Fibroblast of skin of abdomen (primary cell): Measurements from ENCODE around the gene GGCX. TPM values are rescaled to one million over a fixed set of nuclear protein-coding genes. Genes with fewer than 3 reads are reported as not detected.
"Not testable (repeated sequence)": the region's sequence is repeated elsewhere in the genome, so short reads cannot be mapped to it uniquely, and the experiment has no call there.

Experiments used
- DNase-seq: peaks from one replicate; pipeline ENCODE4 v3.0.0-alpha.2; 2013
- polyA plus RNA-seq, 2 experiments: library from polyadenylated mRNA; unstranded; fragments of 120-200 nt; gene quantifications; one replicate each; pipeline ENCODE4 v1.2.1, GENCODE V29; 2013; ENCODE audit not compliant: insufficient read length in 2 of 2

The GGCX gene
- polyA plus RNA-seq (2013, experiment 1 of 2; ENCODE audit: insufficient read length): 30.0 TPM
- 29.9 TPM for polyA plus RNA-seq (2013, experiment 2 of 2; ENCODE audit: insufficient read length)

GRCh38 chr2:85561280-85562212 is at the start of gene GGCX:
TSS of gene GGCX (minus strand) at chr2:85561493. CDS start at chr2:85561428, 65 bp downstream.
- DNase-seq: peak; percentile 92

- DNase-seq: no peak
Measured at GRCh38 chr2:85607268-85608215, 46.2 kb upstream of the GGCX start.

GRCh38 chr2:85606116-85606455 is 44.8 kb upstream of the GGCX start:
- DNase-seq: no peak

- DNase-seq: peak; percentile 85
Measured at GRCh38 chr2:85605406-85606115, 44.3 kb upstream of the GGCX start.

GRCh38 chr2:85604568-85605339 is 43.5 kb upstream of the GGCX start:
- no peak for DNase-seq

- not testable (repeated sequence) for DNase-seq
Measured at GRCh38 chr2:85604133-85604444, 42.8 kb upstream of the GGCX start.

- peak; percentile 91 for DNase-seq
Measured at GRCh38 chr2:85602476-85603234, 41.4 kb upstream of the GGCX start, which contains the start of gene TMEM150A. TSS of gene TMEM150A (minus strand) at chr2:85602698. CDS start at chr2:85601948, 750 bp downstream.

DNA sequence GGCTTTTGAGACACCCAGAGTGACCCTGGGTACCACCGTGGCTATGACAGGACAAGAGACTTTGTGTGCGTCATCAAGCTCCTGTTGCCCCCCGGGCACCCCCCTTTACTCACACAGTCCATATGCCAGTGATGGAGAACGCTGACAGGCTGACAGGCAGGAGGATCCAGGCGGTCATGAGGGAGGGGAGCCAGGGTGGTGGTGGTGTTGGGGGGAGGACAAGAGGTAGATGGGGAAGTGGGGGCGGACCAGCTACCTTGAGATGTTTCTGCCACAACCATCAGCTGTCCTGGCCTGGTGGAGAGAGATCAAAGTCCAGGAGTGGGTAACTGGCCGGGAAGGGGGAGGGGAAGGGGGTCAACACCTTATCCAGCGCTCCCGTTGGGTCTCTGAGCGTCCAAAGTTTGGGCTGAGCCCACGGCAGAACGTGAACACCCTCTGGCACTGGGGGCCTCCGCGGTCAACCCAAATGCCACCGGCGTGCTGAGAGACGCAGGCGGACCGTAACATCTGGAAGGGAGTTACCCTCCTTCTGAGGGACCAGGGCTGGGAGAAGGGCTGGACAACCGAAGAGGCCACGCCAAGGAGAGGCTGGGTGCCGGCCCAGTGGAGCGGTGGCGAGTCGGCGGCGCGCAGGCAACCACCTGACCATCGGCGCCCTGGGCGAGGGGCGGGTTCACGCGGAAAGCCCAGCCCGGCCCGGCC is 40.6 kb upstream of the GGCX start:
- DNase-seq: peak; percentile 18

DNA sequence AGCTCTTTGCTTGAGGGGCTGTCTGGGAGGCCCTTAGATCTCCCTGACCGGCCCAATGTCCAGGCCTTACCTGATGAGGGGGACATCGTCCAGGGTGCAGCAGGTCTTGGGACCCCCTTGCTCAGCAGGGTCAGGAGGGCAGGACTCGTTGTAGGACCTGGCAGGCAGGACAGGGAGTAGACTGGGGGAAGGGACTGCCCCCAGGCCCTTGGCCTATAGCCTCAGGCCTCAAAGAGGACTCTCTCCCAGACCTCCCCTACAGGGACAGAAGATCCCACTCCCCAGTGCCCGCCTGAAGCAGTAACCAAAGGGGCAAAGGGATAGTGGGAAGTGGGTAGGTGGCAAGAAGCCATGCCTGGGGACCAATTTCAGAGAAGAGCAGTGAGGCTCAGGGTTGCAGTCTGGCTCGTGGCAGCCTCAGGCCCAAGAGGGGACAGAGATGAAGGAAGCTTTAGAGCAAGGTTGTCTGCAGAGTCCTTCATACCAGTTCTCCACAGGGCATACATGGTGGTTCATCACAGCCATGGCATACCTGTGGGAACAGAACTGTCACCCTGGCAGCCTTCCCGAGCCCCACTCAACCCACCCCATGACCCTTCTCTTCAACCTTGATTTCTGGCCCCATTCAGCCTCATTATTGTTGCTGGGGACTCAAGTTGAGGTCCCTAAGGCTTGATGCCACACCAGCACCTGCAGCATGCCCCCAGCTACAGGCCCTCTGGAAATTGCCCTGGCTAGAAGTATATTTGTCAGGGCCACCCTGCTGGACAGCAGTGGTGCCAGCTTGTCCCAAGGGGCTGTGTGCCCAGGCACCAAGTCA is 39.9 kb upstream of the GGCX start:
- DNase-seq: no peak

DNA sequence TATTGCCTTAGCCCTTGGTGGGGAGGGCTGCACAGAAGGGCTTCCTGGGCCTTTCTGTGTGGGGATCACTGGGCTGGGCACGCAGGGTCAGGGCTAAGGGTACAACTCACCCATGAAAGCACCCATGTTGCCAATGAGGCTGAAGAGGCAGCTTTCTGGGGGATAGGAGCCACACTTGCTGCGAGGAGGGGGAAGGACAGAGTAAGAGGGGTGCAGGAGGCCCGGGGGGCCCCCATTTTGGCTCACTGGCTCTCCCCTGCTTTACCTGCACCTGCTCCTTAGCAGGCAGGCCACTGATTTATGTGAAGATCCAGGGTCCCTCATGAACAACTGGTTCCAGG is 38.9 kb upstream of the GGCX start:
- no peak for DNase-seq

DNA sequence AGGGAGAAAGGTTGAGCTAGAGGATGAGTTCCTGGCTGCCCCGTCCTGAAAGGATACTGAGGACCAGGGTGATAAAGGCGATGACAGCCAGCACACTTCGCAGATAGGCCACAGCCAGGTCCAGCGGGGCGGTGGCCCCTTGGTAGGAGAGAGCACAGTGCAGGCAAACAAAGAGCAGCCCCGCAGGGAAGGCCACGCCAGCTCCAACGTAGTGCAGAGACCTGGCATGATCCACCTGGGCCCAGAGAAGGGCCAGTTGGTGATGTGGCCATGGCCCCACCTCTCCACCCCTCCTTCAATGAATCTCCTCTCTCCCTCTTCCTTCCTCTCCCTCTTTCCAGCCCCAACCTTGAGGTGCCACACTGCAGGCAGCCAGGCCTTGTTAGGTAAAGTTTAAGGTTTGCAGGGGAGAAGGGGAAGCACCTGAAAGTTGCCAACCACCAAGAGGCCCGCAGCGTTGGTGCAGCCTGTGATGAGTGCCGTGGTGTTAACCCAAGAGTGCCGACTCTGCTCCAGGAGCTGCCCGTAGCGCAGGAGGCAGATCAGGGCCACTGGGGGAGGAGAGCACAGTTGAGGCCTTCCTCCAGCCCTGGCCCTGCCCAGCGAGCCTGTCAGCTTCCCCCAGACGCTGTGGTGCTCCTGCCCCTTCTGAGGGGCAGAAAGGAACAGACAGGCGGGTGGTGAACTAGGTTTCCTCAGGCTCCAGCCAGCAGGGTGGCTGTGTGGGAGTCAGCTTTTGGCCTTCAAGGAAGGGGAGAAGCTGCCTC is 38.4 kb upstream of the GGCX start:
- DNase-seq: no peak

DNA sequence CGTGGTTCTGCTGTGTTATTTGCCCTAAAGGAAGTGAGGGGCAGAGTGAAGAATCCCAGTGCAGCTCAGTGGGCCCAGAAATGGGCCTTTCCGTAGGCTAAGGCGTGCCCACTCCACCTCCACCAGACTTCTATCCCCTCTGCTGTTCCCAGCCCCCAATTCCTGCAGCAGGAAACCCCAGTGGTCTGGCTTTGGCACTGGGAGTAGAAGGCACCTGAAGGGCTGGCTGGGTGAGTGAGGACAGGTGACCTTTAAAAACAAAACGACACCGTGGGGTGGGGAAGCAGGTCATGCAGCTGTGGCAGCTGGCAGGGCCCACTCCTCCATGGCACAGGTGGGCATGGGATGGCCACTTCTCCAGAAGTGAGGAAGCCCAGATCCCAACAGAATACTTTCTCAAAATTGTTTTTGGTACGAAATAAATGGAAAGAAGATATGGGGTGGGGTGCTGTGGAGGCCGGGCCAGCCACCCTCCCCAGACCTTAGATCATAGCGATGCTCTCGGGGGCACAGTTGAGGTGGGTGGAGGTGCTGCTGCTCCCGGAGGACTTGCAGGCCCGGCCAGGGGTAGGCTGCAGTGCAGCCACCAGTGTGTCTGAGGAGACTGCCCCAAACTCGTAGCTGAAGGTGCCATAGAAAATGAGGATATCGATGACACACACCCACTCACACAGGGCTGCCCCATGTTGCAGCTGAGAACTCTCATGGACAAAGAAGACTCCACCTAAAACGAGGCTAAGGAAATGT is 37.5 kb upstream of the GGCX start:
- no peak for DNase-seq

DNA sequence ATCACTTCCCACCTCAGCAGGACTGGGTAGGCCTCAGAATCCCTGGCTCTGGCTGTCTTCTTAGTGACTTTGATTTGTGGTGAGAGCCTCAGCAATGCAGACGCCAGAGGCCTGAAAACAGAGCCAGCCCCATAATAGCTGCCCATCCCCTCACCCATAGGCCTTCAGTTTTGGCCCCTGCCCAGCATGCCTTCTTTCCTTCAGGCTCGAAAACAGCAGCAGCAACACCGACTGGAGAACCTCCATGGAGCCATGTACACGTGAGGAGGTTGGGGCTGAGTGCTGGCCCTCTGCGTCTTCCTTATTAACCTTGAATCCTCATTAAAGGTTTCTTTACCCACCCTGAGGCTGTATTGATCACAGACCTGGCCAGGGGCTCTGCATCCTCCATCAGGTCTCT is 35.9 kb upstream of the GGCX start:
- DNase-seq: no peak

DNA sequence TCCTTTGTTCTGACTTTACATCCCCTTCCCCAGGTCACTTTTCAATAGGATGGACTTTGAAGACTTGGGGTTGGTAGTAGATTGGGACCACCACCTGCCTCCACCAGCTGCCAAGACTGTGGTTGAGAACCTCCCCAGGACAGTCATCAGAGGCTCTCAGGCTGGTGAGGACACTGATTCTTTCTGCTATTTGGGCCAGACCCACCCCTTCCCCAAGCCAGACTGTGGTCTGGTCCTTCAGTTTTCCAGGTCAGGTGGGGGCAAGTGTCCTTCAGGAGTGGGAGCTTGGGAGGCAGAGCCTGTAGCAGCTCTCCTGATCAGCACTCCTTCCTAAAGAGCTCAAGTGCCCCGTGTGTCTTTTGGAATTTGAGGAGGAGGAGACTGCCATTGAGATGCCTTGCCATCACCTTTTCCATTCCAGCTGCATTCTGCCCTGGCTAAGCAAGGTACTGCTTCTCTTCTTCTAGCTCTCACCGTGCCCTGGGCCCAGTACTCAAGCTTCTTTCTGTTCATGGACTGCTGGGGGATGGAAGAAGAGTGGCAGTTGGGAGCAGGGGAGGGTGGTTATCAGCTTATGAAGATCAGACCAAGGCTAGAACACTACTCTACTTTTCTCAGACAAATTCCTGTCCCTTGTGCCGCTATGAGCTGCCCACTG is 35.3 kb upstream of the GGCX start:
- no peak for DNase-seq

DNA sequence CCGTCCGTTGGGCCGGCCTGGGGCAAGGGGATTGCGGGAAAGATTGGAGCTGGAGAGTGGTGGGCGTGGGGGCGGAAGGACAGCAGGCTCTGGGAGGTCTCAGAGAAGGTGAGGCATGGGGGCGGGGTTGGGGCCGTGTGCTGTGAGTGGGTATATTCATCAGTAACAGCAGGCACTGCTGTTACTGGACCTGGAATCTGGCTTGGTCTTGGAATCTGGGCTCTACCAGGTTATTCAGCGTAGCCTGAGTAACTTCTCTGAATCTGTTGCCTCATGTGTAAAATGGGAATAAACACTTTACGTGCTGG is 34.7 kb upstream of the GGCX start:
- DNase-seq: no peak

GRCh38 chr2:85595301-85596025 is 34.2 kb upstream of the GGCX start, which contains the start of gene RNF181:
TSS of gene RNF181 (plus strand) at chr2:85595745. CDS start at chr2:85595764, 19 bp downstream.
- peak; percentile 99 for DNase-seq
